ENCODE data around the gene PKLR. TPM values are rescaled to one million over a fixed set of nuclear protein-coding genes. Genes with fewer than 3 reads are reported as not detected.

Gene PKLR
- total RNA-seq, 2 experiments from 2014 or later = not detected

GRCh38 chr1:155261852-155262673, 39.2 kb downstream of the PKLR start, which contains the start of gene SCAMP3:
Gene SCAMP3 (minus strand): TSS chr1:155262360. CDS start chr1:155262151, 209 bp downstream.
- peak within 1 kb of the TSS; percentile 95 for H3K4me3 Mint-ChIP-seq
- intact Hi-C loops (cut with micrococcal nuclease) = loop anchor here (1.0 to 5.0 kb wide), 6 partner anchors 11 to 759 kb away; partner anchors contain the start of genes CLK2 and FDPS
- H3K27ac Mint-ChIP-seq = peak within 1 kb of the TSS; percentile 93
- peaks cover 53% of the 10 kb centered on the region for H3K36me3 Mint-ChIP-seq (ENCODE audit: low read depth)
- H3K4me1 Mint-ChIP-seq (ENCODE audit: low read depth) = peaks cover 27% of the 10 kb centered on the region
- H3K27me3 Mint-ChIP-seq (ENCODE audit: low read depth) = no peaks in the 10 kb centered on the region
- peak; percentile 95 for DNase-seq
- CTCF ChIA-PET = interaction anchor here (0.6 to 4.0 kb wide), 6 partner anchors 11 to 115 kb away, joined by 3 to 64 read pairs (median 4); partner anchors contain the start of genes MTX1 and THBS3
- H3K9me3 Mint-ChIP-seq = no peaks in the 10 kb centered on the region

- Mint-ChIP-seq H3K4me1 (ENCODE audit: low read depth) (peaks cover 27% of the 10 kb centered on the region), H3K4me3 (peak overlapping the region; percentile 95), H3K36me3 (ENCODE audit: low read depth) (peaks cover 53% of the 10 kb centered on the region), H3K27me3 (ENCODE audit: low read depth) (no peaks in the 10 kb centered on the region), H3K27ac (peak overlapping the region; percentile 93), H3K9me3 (no peaks in the 10 kb centered on the region)
- CTCF ChIA-PET = interaction anchor here (1.0 to 4.0 kb wide), 4 partner anchors 11 to 62 kb away, joined by 3 to 64 read pairs (median 6); partner anchors contain the start of genes MTX1 and THBS3
- DNase-seq = peak; percentile 58
- intact Hi-C loops (cut with micrococcal nuclease) = loop anchor here (5.0 kb wide), 1 partner anchor 601 kb away; no protein-coding TSS in a partner anchor
Measured at GRCh38 chr1:155261493-155261851, 39.8 kb downstream of the PKLR start.

GRCh38 chr1:155260276-155260675, 41.0 kb downstream of the PKLR start:
- Mint-ChIP-seq H3K9me3 (no peaks in the 10 kb centered on the region), H3K27ac (peak overlapping the region; percentile 20), H3K4me3 (no peak overlapping the region), H3K36me3 (ENCODE audit: low read depth) (peaks cover 51% of the 10 kb centered on the region), H3K27me3 (ENCODE audit: low read depth) (no peaks in the 10 kb centered on the region), H3K4me1 (ENCODE audit: low read depth) (peaks cover 32% of the 10 kb centered on the region)
- CTCF ChIA-PET = interaction anchor here (1.1 to 4.0 kb wide), 3 partner anchors 10 to 63 kb away, joined by 3 to 64 read pairs (median 3); no protein-coding TSS in a partner anchor
- no peak for DNase-seq
- intact Hi-C loops (cut with micrococcal nuclease) = loop anchor here (5.0 kb wide), 1 partner anchor 602 kb away; no protein-coding TSS in a partner anchor

DNA sequence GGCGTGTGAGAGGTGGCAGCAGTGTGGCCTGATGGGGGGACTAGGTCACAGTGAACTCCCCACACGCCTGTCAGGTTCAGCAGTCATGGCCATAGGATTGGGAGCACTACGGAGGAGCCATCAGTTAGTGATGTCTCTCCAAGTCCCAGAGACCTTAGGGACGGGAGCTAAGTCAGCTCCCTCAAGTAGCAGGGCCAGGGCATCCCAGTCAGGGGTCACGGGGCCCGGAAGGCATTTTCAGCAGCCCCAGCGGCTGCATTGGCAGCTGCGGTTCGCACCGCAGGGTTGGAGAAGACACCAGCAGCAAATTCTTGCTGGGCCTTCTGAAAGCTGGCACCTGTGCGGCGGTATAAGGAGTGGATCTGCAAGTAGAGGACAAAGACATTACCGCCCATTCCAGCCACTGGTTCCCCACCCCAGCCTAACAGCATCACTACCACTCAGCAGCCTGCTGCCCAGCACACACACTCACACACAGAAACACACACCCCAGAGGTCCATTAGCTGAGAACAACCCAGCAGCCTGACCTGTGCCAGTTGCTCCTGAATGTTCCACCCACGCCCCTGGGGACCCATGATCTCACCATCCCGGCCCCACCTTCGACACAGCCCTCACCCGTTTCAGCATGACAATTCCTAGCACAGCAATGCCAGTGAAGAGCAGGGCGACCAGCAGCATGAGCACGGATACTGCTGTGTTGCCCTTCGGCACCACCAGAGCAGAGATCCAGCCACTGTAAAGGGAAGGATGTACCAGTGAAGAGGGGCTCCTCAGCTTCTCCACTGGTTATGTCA, 45.0 kb downstream of the PKLR start:
- no peaks in the 10 kb centered on the region for H3K27me3 Mint-ChIP-seq (ENCODE audit: low read depth)

DNA sequence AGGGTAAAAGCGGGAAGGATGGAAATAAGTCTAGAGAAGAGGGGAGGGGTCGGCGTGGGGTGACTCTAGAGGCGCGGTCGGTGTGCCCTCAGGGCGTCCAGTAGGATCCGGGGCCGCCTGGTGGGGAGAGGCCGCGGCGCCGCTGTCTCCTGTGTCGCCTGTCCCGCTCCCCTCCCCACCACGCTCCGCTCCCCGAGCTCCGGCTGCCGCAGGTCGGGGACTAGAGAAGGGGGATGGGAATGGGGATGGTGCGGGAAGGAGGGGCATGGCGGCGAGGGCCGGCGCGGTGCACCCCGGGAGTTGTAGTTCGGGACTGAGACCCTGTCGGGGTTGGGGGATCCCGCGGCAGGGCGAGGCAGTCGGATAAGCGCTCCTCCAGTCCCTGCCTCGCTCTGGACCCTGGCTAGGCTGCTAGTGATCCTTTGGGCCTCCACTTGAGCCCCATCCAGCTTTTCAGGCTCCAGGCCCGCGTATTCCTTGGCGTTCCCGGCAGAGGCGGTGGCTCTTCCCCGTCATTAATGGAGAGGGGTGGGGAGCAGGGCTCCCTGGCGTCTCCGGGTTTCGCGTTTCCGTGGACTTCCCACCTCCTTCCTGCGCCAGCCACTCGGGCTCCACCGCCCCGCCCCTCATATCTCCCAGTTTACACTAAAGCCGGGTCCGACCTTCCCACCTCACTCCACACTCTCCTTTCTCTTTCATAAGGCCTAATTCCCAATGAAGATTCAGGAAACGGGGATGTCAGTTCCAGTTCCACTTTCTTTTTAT, 45.8 kb downstream of the PKLR start, which contains the start of gene ENTREP3:
ENTREP3 (minus strand) TSS at position 241 of the 765 bp plus-strand sequence. CDS start 606 bp downstream, outside the sequence.
- peaks cover 28% of the 10 kb centered on the region for H3K4me1 Mint-ChIP-seq (ENCODE audit: low read depth)
- H3K4me3 Mint-ChIP-seq = peak within 1 kb of the TSS; percentile 75
- no peaks in the 10 kb centered on the region for H3K9me3 Mint-ChIP-seq
- peak; percentile 86 for DNase-seq
- H3K36me3 Mint-ChIP-seq (ENCODE audit: low read depth) = peaks cover 21% of the 10 kb centered on the region
- peak within 1 kb of the TSS; percentile 46 for H3K27ac Mint-ChIP-seq
- CTCF ChIA-PET = interaction anchor here (1.2 kb wide), 1 partner anchor 67 kb away, joined by 3 read pairs; no protein-coding TSS in a partner anchor
- no peaks in the 10 kb centered on the region for H3K27me3 Mint-ChIP-seq (ENCODE audit: low read depth)
- intact Hi-C loops (cut with micrococcal nuclease) = loop anchor here (1.0 kb wide), 2 partner anchors 18 to 53 kb away; partner anchors contain the start of genes CLK2 and FDPS

More for the DNA sequence above, 45.0 kb downstream of the PKLR start:
- no peak for DNase-seq
- Mint-ChIP-seq H3K27ac (peak overlapping the region; percentile 33), H3K4me1 (ENCODE audit: low read depth) (peaks cover 32% of the 10 kb centered on the region), H3K4me3 (peak overlapping the region; percentile 75), H3K36me3 (ENCODE audit: low read depth) (peaks cover 23% of the 10 kb centered on the region), H3K9me3 (no peaks in the 10 kb centered on the region)
- CTCF ChIA-PET = interaction anchor here (1.2 kb wide), 1 partner anchor 66 kb away, joined by 3 read pairs; no protein-coding TSS in a partner anchor
- intact Hi-C loops (cut with micrococcal nuclease) = no loop called here

DNA sequence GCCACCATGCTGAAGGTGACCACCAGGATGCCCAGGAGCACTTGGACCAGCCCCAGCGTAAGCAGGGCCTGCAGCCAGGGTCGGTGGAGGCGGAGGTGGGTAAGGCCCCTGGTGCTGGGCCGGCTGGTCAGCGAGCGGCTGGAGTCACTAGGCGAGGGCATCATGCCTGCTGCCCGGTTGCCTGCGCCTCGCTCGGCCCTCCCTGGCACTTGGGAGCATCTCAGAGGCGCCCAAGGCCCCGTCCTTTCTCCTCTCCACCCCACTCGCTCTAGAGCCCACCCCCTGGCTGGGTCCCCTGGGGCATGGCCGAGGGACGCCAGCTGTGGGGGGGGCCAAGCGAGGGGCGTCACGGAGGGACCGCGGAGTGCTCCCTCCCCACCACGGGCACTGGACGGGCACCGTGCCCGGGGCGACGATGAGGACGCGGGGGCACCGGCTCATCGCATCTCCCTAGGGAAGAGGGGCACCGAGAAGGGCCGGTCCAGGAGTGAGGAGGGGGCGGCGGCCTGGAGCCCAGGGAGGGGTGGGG, 46.5 kb downstream of the PKLR start:
- H3K4me1 Mint-ChIP-seq (ENCODE audit: low read depth) = peaks cover 26% of the 10 kb centered on the region
- H3K36me3 Mint-ChIP-seq (ENCODE audit: low read depth) = peaks cover 17% of the 10 kb centered on the region
- DNase-seq = no peak
- no peaks in the 10 kb centered on the region for H3K27me3 Mint-ChIP-seq (ENCODE audit: low read depth)
- no peaks in the 10 kb centered on the region for H3K9me3 Mint-ChIP-seq
- no peak overlapping the region for H3K27ac Mint-ChIP-seq
- peak overlapping the region; percentile 75 for H3K4me3 Mint-ChIP-seq
- intact Hi-C loops (cut with micrococcal nuclease) = loop anchor here (1.0 to 5.0 kb wide), 3 partner anchors 19 to 248 kb away; partner anchors contain the start of genes CLK2 and FDPS
- CTCF ChIA-PET = no interaction called here

- peaks cover 17% of the 10 kb centered on the region for H3K36me3 Mint-ChIP-seq (ENCODE audit: low read depth)
- H3K27me3 Mint-ChIP-seq (ENCODE audit: low read depth) = no peaks in the 10 kb centered on the region
- DNase-seq = no peak
- no peaks in the 10 kb centered on the region for H3K9me3 Mint-ChIP-seq
- peaks cover 26% of the 10 kb centered on the region for H3K4me1 Mint-ChIP-seq (ENCODE audit: low read depth)
- CTCF ChIA-PET = no interaction called here
- peak overlapping the region; percentile 75 for H3K4me3 Mint-ChIP-seq
- no peak overlapping the region for H3K27ac Mint-ChIP-seq
- intact Hi-C loops (cut with micrococcal nuclease) = loop anchor here (5.0 kb wide), 1 partner anchor 248 kb away; no protein-coding TSS in a partner anchor
Measured at GRCh38 chr1:155254228-155254713, 47.0 kb downstream of the PKLR start.

DNA sequence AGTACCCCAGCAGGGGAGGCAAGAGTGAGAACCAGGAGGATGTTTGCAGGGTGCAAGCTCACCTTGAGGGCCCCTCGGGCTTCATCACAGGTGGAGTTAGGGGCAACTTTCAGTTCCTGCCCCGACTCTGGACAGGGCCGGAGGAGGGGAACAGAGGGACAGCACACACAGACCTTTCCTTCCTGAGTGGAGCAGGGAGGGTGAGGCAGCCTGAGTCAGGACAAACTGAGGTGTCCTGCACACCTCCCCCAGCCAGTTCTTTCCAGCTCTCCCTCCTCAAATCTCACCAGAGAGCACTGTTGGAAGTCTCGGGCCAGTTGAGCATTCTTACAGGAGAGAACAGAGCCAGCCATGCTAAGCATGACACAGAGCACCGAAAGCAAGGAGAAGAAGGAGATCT, 47.4 kb downstream of the PKLR start:
- no peaks in the 10 kb centered on the region for H3K27me3 Mint-ChIP-seq (ENCODE audit: low read depth)
- peaks cover 17% of the 10 kb centered on the region for H3K36me3 Mint-ChIP-seq (ENCODE audit: low read depth)
- no peak overlapping the region for H3K27ac Mint-ChIP-seq
- CTCF ChIA-PET = no interaction called here
- H3K4me3 Mint-ChIP-seq = peak overlapping the region; percentile 75
- intact Hi-C loops (cut with micrococcal nuclease) = loop anchor here (5.0 kb wide), 1 partner anchor 249 kb away; no protein-coding TSS in a partner anchor
- DNase-seq = no peak
- no peaks in the 10 kb centered on the region for H3K9me3 Mint-ChIP-seq
- peaks cover 26% of the 10 kb centered on the region for H3K4me1 Mint-ChIP-seq (ENCODE audit: low read depth)

- Mint-ChIP-seq H3K27me3 (ENCODE audit: low read depth) (no peaks in the 10 kb centered on the region), H3K4me3 (peak overlapping the region; percentile 4), H3K9me3 (no peaks in the 10 kb centered on the region), H3K36me3 (ENCODE audit: low read depth) (peaks cover 12% of the 10 kb centered on the region), H3K4me1 (ENCODE audit: low read depth) (peaks cover 26% of the 10 kb centered on the region), H3K27ac (no peak overlapping the region)
- no peak for DNase-seq
- CTCF ChIA-PET = interaction anchor here (3.4 to 4.2 kb wide), 3 partner anchors 55 to 70 kb away, joined by 14 to 118 read pairs (median 34); partner anchors contain the start of genes FDPS and RUSC1
- intact Hi-C loops (cut with micrococcal nuclease) = loop anchor here (5.0 kb wide), 1 partner anchor 249 kb away; no protein-coding TSS in a partner anchor
Measured at GRCh38 chr1:155253208-155253607, 48.0 kb downstream of the PKLR start.

DNA sequence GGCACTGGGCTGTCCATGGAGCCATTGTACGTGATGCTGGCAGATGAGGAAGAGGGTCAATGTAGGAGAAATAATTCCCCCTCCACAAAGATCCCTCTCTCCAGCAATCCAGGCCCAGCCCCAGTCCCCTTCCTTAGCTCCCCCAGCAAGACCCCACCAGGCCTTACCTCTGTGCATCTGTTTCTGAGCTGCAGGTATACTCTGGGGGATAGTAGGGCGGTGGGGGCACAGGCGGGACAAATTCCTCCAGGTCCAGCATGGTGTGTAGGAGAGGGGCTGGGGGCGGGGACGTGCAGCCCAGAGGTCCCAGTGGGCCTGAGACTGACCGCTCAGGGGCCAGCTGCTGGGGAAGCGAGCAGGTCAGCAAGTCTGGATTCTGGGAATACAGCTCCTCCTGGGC, 49.7 kb downstream of the PKLR start:
- H3K27ac Mint-ChIP-seq = no peak overlapping the region
- no peak for DNase-seq
- CTCF ChIA-PET = interaction anchor here (0.8 to 4.2 kb wide), 34 partner anchors 9 to 578 kb away, joined by 3 to 118 read pairs (median 8); partner anchors contain the start of genes CLK2, FDPS, HCN3 and KRTCAP2
- no peaks in the 10 kb centered on the region for H3K9me3 Mint-ChIP-seq
- peaks cover 9% of the 10 kb centered on the region for H3K36me3 Mint-ChIP-seq (ENCODE audit: low read depth)
- H3K27me3 Mint-ChIP-seq (ENCODE audit: low read depth) = no peaks in the 10 kb centered on the region
- H3K4me1 Mint-ChIP-seq (ENCODE audit: low read depth) = peaks cover 26% of the 10 kb centered on the region
- intact Hi-C loops (cut with micrococcal nuclease) = loop anchor here (5.0 kb wide), 1 partner anchor 251 kb away; no protein-coding TSS in a partner anchor
- H3K4me3 Mint-ChIP-seq = no peak overlapping the region
